HepG2 (cell line): ENCODE measurements around the gene CD68. TPM values are rescaled to one million over a fixed set of nuclear protein-coding genes. Genes with fewer than 3 reads are reported as not detected.

Experiments
- ATAD3A ChIP-seq: sonication (generic); formaldehyde crosslinking; IDR thresholded peaks from 2 replicates; pipeline ENCODE4 v1.4.0; 2020; ENCODE audit warnings: missing genetic modification reagents
- GATAD1 ChIP-seq: IDR thresholded peaks from 2 replicates; pipeline ENCODE4 v1.6.1; 2016; ENCODE audit warnings: missing genetic modification reagents, missing compliant biosample characterization
- HIVEP1 ChIP-seq: sonication (generic); formaldehyde crosslinking; IDR thresholded peaks from 2 replicates; pipeline ENCODE4 v1.4.0; 2020; ENCODE audit warnings: mild to moderate bottlenecking, missing genetic modification reagents
- KDM2A ChIP-seq: sonication (generic); formaldehyde crosslinking; IDR thresholded peaks from 2 replicates; pipeline ENCODE4 v1.4.0; 2020; ENCODE audit warnings: low read depth, missing genetic modification reagents, borderline replicate concordance
- MEIS1 ChIP-seq: sonication (generic); formaldehyde crosslinking; IDR thresholded peaks from 2 replicates; pipeline ENCODE4 v1.9.0; 2021; ENCODE audit warnings: mild to moderate bottlenecking, missing genetic modification reagents, moderate library complexity, borderline replicate concordance
- NCOA2 ChIP-seq: sonication (generic); formaldehyde crosslinking; IDR thresholded peaks from 2 replicates; pipeline ENCODE4 v1.8.0; 2022; ENCODE audit warnings: inconsistent platforms
- NFE2L2 ChIP-seq: fragments of 150-350 bp; IDR thresholded peaks from 2 replicates; pipeline ENCODE4 v1.6.1; 2014; ENCODE audit warnings: low read length
- RARG ChIP-seq: sonication (generic); formaldehyde crosslinking; IDR thresholded peaks from 2 replicates; pipeline ENCODE4 v1.4.0; 2020; ENCODE audit warnings: low read depth, mild to moderate bottlenecking, missing genetic modification reagents
- SAP130 ChIP-seq: IDR thresholded peaks from 2 replicates; pipeline ENCODE4 v1.6.1; 2016; ENCODE audit warnings: low read depth
- SMARCC2 ChIP-seq: fragments of 450-650 bp; IDR thresholded peaks from 2 replicates; pipeline ENCODE4 v1.6.1; 2017; ENCODE audit warnings: antibody characterized with exemption, mild to moderate bottlenecking
- XRCC5 ChIP-seq: fragments of 200-400 bp; formaldehyde crosslinking; optimal IDR thresholded peaks from 2 replicates; pipeline ENCODE3; 2017; ENCODE audit warnings: mild to moderate bottlenecking, low read length
- ZNF292 ChIP-seq: sonication (generic); formaldehyde crosslinking; IDR thresholded peaks from 2 replicates; pipeline ENCODE4 v1.8.1; 2022; ENCODE audit warnings: mild to moderate bottlenecking, low read depth, missing genetic modification reagents, borderline replicate concordance
- ZNF496 ChIP-seq: sonication (generic); formaldehyde crosslinking; IDR thresholded peaks from 2 replicates; pipeline ENCODE4 v1.8.1; 2023; ENCODE audit warnings: mild to moderate bottlenecking, moderate library complexity, missing genetic modification reagents; ENCODE audit not compliant: insufficient replicate concordance
- ZNF841 ChIP-seq: sonication (generic); formaldehyde crosslinking; IDR thresholded peaks from 2 replicates; pipeline ENCODE4 v1.8.1; 2023; ENCODE audit warnings: missing genetic modification reagents, borderline replicate concordance
- polyA plus RNA-seq, 8 experiments: library from polyadenylated mRNA; depleted of rRNA in 3 of 8; stranded (reverse) in 7 of 8; unstranded in 1 of 8; fragments of >200 nt; fragmentation: Illumina TruSeq in 4 of 8; extraction: Trizol in 4 of 8; gene quantifications; 2 replicates each; pipeline versions ENCODE4 v1.2.1 to v1.2.3, GENCODE V29; 2011 to 2016; ENCODE audit warnings: low read depth in 4 of 8, missing spikeins in 1 of 8, mixed read lengths in 1 of 8; ENCODE audit not compliant: insufficient read depth in 1 of 8
- total RNA-seq, 5 experiments: library from RNA; depleted of rRNA; stranded (reverse); fragments of >200 nt; fragmentation: Illumina TruSeq; extraction: Trizol; gene quantifications; 2 replicates each; pipeline ENCODE4 v1.2.3, GENCODE V29; 2016; ENCODE audit warnings: low read depth in 1 of 5
- TF ChIP-seq, protein P1 (sequence below): sonication (generic); formaldehyde crosslinking; IDR thresholded peaks from 2 replicates; pipeline ENCODE4 v1.4.0; 2020; ENCODE audit warnings: missing genetic modification reagents
- TF ChIP-seq, protein P2 (sequence below): sonication (generic); formaldehyde crosslinking; IDR thresholded peaks from 2 replicates; pipeline ENCODE4 v1.8.0; 2022; ENCODE audit warnings: low read depth, missing genetic modification reagents
- TF ChIP-seq, protein P3 (sequence below): sonication (generic); formaldehyde crosslinking; IDR thresholded peaks from 2 replicates; pipeline ENCODE4 v1.8.0; 2022; ENCODE audit warnings: missing genetic modification reagents, mild to moderate bottlenecking, moderate library complexity, borderline replicate concordance
- TF ChIP-seq, protein P4 (sequence below): sonication (generic); formaldehyde crosslinking; IDR thresholded peaks from 2 replicates; pipeline ENCODE4 v1.4.0; 2020; ENCODE audit warnings: low read depth, missing genetic modification reagents
- TF ChIP-seq, protein P5 (sequence below): conservative IDR thresholded peaks from 2 replicates; pipeline ENCODE4 v1.6.1; 2018; ENCODE audit warnings: missing genetic modification reagents

CD68 gene
- total and polyA plus RNA-seq, 2 of the 13 experiments (the other 11 are each of a cell fraction or from before 2014, with no cell fraction given), result 10.3 to 104 TPM

DNA sequence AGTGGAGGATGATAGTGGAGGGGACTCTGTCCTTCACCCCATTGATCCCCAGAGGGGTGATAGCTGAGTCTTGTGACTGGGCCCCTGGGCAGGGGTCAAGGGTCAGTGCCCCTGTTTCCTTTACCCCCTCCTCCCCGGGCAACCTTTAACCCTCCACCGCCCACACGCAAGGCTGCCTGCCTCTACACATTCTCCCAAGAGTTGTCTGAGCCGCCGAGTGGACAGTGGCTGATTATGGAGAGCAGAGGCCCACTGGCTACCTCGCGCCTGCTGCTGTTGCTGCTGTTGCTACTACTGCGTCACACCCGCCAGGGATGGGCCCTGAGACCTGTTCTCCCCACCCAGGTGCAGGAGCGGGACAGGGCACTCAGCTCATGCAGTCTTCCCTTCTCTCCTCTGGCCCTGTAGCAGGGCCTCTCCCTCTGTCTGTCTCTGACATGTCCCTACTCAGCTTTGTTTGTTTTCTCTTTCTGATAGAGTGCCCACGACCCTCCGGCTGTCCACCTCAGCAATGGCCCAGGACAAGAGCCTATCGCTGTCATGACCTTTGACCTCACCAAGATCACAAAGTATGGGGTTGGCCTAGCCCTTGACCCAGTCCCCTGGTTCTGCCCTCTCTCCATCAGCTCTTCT is 50.6 kb downstream of the CD68 start, which contains the start of gene SHBG (continued):
- TF ChIP-seq, protein P1, sequence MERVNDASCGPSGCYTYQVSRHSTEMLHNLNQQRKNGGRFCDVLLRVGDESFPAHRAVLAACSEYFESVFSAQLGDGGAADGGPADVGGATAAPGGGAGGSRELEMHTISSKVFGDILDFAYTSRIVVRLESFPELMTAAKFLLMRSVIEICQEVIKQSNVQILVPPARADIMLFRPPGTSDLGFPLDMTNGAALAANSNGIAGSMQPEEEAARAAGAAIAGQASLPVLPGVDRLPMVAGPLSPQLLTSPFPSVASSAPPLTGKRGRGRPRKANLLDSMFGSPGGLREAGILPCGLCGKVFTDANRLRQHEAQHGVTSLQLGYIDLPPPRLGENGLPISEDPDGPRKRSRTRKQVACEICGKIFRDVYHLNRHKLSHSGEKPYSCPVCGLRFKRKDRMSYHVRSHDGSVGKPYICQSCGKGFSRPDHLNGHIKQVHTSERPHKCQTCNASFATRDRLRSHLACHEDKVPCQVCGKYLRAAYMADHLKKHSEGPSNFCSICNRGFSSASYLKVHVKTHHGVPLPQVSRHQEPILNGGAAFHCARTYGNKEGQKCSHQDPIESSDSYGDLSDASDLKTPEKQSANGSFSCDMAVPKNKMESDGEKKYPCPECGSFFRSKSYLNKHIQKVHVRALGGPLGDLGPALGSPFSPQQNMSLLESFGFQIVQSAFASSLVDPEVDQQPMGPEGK, result peak; percentile 70
- no peak for TF ChIP-seq RARG (CRISPR knock-in tag)
- TF ChIP-seq, protein P2, sequence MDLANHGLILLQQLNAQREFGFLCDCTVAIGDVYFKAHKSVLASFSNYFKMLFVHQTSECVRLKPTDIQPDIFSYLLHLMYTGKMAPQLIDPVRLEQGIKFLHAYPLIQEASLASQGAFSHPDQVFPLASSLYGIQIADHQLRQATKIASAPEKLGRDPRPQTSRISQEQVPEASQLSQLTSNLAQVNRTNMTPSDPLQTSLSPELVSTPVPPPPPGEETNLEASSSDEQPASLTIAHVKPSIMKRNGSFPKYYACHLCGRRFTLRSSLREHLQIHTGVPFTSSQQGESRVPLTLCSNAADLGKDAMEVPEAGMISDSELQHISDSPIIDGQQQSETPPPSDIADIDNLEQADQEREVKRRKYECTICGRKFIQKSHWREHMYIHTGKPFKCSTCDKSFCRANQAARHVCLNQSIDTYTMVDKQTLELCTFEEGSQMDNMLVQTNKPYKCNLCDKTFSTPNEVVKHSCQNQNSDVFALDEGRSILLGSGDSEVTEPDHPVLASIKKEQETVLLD, result no peak
- TF ChIP-seq ATAD3A (CRISPR knock-in tag), result no peak
- peak; percentile 47; the same call in 1 of the 2 replicates for TF ChIP-seq ZNF292 (CRISPR knock-in tag)
- TF ChIP-seq ZNF496, result no peak
- TF ChIP-seq GATAD1, result no peak
- TF ChIP-seq ZNF841, result no peak
- TF ChIP-seq, protein P3, sequence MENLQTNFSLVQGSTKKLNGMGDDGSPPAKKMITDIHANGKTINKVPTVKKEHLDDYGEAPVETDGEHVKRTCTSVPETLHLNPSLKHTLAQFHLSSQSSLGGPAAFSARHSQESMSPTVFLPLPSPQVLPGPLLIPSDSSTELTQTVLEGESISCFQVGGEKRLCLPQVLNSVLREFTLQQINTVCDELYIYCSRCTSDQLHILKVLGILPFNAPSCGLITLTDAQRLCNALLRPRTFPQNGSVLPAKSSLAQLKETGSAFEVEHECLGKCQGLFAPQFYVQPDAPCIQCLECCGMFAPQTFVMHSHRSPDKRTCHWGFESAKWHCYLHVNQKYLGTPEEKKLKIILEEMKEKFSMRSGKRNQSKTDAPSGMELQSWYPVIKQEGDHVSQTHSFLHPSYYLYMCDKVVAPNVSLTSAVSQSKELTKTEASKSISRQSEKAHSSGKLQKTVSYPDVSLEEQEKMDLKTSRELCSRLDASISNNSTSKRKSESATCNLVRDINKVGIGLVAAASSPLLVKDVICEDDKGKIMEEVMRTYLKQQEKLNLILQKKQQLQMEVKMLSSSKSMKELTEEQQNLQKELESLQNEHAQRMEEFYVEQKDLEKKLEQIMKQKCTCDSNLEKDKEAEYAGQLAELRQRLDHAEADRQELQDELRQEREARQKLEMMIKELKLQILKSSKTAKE (CRISPR knock-in tag), result no peak; the same call in 1 of the 2 replicates
- 0 out of 2 replicates have a peak, but pooled peaks have one; percentile 26 for TF ChIP-seq SAP130 (CRISPR knock-in tag)
- TF ChIP-seq HIVEP1, result no peak
- TF ChIP-seq NCOA2, result 0 out of 2 replicates have a peak, but pooled peaks have one; percentile 23
- TF ChIP-seq, protein P4, sequence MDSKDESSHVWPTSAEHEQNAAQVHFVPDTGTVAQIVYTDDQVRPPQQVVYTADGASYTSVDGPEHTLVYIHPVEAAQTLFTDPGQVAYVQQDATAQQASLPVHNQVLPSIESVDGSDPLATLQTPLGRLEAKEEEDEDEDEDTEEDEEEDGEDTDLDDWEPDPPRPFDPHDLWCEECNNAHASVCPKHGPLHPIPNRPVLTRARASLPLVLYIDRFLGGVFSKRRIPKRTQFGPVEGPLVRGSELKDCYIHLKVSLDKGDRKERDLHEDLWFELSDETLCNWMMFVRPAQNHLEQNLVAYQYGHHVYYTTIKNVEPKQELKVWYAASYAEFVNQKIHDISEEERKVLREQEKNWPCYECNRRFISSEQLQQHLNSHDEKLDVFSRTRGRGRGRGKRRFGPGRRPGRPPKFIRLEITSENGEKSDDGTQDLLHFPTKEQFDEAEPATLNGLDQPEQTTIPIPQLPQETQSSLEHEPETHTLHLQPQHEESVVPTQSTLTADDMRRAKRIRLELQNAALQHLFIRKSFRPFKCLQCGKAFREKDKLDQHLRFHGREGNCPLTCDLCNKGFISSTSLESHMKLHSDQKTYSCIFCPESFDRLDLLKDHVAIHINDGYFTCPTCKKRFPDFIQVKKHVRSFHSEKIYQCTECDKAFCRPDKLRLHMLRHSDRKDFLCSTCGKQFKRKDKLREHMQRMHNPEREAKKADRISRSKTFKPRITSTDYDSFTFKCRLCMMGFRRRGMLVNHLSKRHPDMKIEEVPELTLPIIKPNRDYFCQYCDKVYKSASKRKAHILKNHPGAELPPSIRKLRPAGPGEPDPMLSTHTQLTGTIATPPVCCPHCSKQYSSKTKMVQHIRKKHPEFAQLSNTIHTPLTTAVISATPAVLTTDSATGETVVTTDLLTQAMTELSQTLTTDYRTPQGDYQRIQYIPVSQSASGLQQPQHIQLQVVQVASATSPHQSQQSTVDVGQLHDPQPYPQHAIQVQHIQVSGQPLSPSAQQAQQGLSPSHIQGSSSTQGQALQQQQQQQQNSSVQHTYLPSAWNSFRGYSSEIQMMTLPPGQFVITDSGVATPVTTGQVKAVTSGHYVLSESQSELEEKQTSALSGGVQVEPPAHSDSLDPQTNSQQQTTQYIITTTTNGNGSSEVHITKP (CRISPR knock-in tag), result no peak
- no peak for TF ChIP-seq KDM2A
- no peak for TF ChIP-seq XRCC5
- no peak for TF ChIP-seq NFE2L2
- TF ChIP-seq, protein P5, sequence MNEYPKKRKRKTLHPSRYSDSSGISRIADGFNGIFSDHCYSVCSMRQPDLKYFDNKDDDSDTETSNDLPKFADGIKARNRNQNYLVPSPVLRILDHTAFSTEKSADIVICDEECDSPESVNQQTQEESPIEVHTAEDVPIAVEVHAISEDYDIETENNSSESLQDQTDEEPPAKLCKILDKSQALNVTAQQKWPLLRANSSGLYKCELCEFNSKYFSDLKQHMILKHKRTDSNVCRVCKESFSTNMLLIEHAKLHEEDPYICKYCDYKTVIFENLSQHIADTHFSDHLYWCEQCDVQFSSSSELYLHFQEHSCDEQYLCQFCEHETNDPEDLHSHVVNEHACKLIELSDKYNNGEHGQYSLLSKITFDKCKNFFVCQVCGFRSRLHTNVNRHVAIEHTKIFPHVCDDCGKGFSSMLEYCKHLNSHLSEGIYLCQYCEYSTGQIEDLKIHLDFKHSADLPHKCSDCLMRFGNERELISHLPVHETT (CRISPR knock-in tag), result no peak
- TF ChIP-seq SMARCC2, result no peak
- TF ChIP-seq MEIS1, result 0 out of 2 replicates have a peak, but pooled peaks have one; percentile 18
